Glutamatergic neuron (in vitro differentiated cells): Measurements from ENCODE around the gene SLC22A15. TPM values are rescaled to one million over a fixed set of nuclear protein-coding genes. Genes with fewer than 3 reads are reported as not detected.
"Not testable (repeated sequence)": the region's sequence is repeated elsewhere in the genome, so short reads cannot be mapped to it uniquely, and the experiment has no call there.

Experiments
- DNase-seq: peaks from one replicate; pipeline ENCODE4 v3.0.0; 2022
- H3K27ac Mint-ChIP-seq: one replicate; pipeline ENCODE4 v1.8.0; 2020; ENCODE audit warnings: mild to moderate bottlenecking, mixed read lengths, inconsistent platforms; ENCODE audit not compliant: unreplicated experiment
- H3K27me3 Mint-ChIP-seq: one replicate; pipeline ENCODE4 v1.8.0; 2020; ENCODE audit warnings: mild to moderate bottlenecking, moderate library complexity, mixed read lengths, inconsistent platforms; ENCODE audit not compliant: unreplicated experiment
- H3K36me3 Mint-ChIP-seq: one replicate; pipeline ENCODE4 v1.8.0; 2020; ENCODE audit warnings: mild to moderate bottlenecking, mixed read lengths, inconsistent platforms; ENCODE audit not compliant: unreplicated experiment
- H3K4me1 Mint-ChIP-seq: one replicate; pipeline ENCODE4 v1.8.0; 2020; ENCODE audit warnings: mild to moderate bottlenecking, low read depth, mixed read lengths, inconsistent platforms; ENCODE audit not compliant: unreplicated experiment
- H3K4me3 Mint-ChIP-seq: one replicate; pipeline ENCODE4 v1.8.0; 2020; ENCODE audit warnings: mild to moderate bottlenecking, mixed read lengths, inconsistent platforms; ENCODE audit not compliant: unreplicated experiment
- H3K9me3 Mint-ChIP-seq: one replicate; pipeline ENCODE4 v1.8.0; 2020; ENCODE audit warnings: mild to moderate bottlenecking, moderate library complexity, mixed read lengths, inconsistent platforms; ENCODE audit not compliant: unreplicated experiment
- total RNA-seq: library from RNA; stranded (reverse); fragmentation: NEBNext Ultra II Directional; extraction: Animal tissue kit (Norgen Biotek cat#: 25700); gene quantifications from one replicate; pipeline ENCODE4 v1.2.1, GENCODE V29; 2021; ENCODE audit not compliant: unreplicated experiment
- TF ChIP-seq, protein P1 (sequence below): fragments of 200-600 bp; sonication (generic); IDR thresholded peaks from one replicate; pipeline ENCODE4 v1.5.0; 2021; ENCODE audit not compliant: partially characterized antibody, unreplicated experiment

Gene SLC22A15
- total RNA-seq, 1 donor from 2014 or later, result 49.4 TPM

DNA sequence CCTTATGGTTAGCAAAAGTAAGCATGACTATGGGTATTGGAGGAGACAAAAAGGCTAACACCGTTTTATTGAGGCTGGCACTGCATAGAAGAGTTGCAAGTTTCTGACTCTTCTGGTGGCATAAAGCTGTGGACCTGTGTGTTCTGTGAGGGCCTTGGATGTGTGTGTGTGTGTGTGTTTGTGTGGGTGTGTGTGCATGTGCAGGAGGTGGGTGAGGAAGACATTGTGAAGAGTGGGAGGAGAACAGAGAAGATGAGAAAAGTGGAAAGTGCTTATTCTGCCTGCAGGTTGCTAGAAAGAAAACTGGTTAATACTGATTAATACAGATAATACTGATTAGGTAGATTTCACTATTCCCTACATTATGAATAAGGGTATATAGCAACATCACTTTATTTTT is 12.6 kb downstream of the SLC22A15 start:
- Mint-ChIP-seq H3K4me3 (no peak overlapping the region), H3K36me3 (no peaks in the 10 kb centered on the region), H3K27ac (no peak overlapping the region), H3K4me1 (peaks cover 12% of the 10 kb centered on the region), H3K9me3 (no peaks in the 10 kb centered on the region), H3K27me3 (no peaks in the 10 kb centered on the region)
- no peak for DNase-seq
- TF ChIP-seq, protein P1, sequence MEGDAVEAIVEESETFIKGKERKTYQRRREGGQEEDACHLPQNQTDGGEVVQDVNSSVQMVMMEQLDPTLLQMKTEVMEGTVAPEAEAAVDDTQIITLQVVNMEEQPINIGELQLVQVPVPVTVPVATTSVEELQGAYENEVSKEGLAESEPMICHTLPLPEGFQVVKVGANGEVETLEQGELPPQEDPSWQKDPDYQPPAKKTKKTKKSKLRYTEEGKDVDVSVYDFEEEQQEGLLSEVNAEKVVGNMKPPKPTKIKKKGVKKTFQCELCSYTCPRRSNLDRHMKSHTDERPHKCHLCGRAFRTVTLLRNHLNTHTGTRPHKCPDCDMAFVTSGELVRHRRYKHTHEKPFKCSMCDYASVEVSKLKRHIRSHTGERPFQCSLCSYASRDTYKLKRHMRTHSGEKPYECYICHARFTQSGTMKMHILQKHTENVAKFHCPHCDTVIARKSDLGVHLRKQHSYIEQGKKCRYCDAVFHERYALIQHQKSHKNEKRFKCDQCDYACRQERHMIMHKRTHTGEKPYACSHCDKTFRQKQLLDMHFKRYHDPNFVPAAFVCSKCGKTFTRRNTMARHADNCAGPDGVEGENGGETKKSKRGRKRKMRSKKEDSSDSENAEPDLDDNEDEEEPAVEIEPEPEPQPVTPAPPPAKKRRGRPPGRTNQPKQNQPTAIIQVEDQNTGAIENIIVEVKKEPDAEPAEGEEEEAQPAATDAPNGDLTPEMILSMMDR, result no peak

DNA sequence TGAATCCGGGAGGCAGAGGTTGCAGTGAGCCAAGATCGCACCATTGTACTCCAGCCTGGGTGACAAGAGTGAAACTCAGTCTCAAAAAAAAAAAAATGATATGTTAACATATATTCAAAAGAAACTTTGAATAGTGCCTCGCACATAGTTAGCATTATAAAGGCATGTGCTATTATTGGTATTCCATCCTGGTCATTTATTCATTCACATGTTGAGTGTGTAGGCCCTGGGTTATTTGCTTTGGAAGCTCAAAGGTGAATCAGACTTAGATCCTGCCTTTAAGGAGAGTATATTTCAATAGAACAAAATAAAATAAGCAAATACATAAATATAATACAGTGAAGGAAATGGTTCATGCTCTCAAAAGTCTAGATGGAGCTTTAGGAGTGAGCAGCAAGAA is 13.4 kb downstream of the SLC22A15 start:
- TF ChIP-seq, protein P1, result no peak

DNA sequence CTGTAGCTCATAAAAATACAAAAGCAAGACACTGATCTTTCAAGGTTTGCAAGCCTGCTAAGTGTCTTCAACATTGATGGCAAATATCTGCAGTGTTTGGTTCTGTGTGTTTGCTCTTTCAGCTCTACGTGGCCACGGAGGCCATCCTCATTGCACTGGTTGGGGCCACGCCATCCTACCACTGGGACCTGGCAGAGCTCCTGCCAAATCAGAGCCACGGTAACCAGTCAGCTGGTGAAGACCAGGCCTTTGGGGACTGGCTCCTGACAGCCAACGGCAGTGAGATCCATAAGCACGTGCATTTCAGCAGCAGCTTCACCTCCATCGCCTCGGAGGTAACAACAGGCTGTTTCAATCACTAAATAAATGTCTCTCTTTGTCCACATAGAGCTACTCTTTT is 15.6 kb downstream of the SLC22A15 start:
- peaks cover 3% of the 10 kb centered on the region for H3K36me3 Mint-ChIP-seq
- H3K9me3 Mint-ChIP-seq, result no peaks in the 10 kb centered on the region
- TF ChIP-seq, protein P1, result no peak
- DNase-seq, result no peak
- no peak overlapping the region for H3K27ac Mint-ChIP-seq
- H3K4me3 Mint-ChIP-seq, result no peak overlapping the region
- peaks cover 8% of the 10 kb centered on the region for H3K4me1 Mint-ChIP-seq
- H3K27me3 Mint-ChIP-seq, result peaks cover 2% of the 10 kb centered on the region

More for the DNA sequence above, 13.4 kb downstream of the SLC22A15 start:
- no peak for DNase-seq
- no peaks in the 10 kb centered on the region for H3K27me3 Mint-ChIP-seq
- H3K36me3 Mint-ChIP-seq, result no peaks in the 10 kb centered on the region
- no peak overlapping the region for H3K27ac Mint-ChIP-seq
- H3K4me3 Mint-ChIP-seq, result no peak overlapping the region
- no peaks in the 10 kb centered on the region for H3K9me3 Mint-ChIP-seq
- H3K4me1 Mint-ChIP-seq, result peaks cover 12% of the 10 kb centered on the region

DNA sequence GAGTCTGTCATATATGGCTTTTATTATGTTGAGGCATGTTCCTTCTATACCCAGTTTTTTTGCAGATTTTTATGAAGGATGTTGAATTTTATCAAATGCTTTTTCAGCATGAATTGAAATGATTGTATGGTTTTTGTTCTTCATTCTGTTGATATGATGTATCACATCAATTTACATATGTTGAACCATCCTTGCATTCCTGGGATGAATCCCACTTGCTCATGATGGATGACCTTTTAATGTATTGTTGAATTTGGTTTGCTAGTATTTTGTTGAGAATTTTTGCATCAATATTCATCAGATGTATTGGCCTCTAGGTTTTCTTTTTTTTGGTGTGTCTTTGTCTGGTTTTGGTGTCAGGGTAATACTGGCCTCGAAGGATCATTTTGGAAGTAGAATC is 21.6 kb downstream of the SLC22A15 start:
- H3K9me3 Mint-ChIP-seq, H3K4me1 Mint-ChIP-seq, H3K4me3 Mint-ChIP-seq, H3K27me3 Mint-ChIP-seq, H3K27ac Mint-ChIP-seq, DNase-seq: not testable (repeated sequence)
- H3K36me3 Mint-ChIP-seq, result peaks cover 42% of the 10 kb centered on the region

- no peak overlapping the region for H3K4me3 Mint-ChIP-seq
- H3K36me3 Mint-ChIP-seq, result peaks cover 46% of the 10 kb centered on the region
- H3K9me3 Mint-ChIP-seq, result peaks cover 1% of the 10 kb centered on the region
- peaks cover 2% of the 10 kb centered on the region for H3K27me3 Mint-ChIP-seq
- H3K4me1 Mint-ChIP-seq, result no peaks in the 10 kb centered on the region
- H3K27ac Mint-ChIP-seq, result no peak overlapping the region
- TF ChIP-seq, protein P1, result no peak
- no peak for DNase-seq
Observed at GRCh38 chr1:116001739-116002487, 25.6 kb downstream of the SLC22A15 start.
